Measurements from ENCODE around the gene VAV2. TPM values are rescaled to one million over a fixed set of nuclear protein-coding genes. Genes with fewer than 3 reads are reported as not detected.

The VAV2 gene
- total RNA-seq, 1 donor from 2014 or later, result 12.7 TPM

- Histone ChIP-seq H3K27ac (no peak overlapping the region), H3K36me3 (no peaks in the 10 kb centered on the region), H3K27me3 (no peaks in the 10 kb centered on the region), H3K4me3 (no peak overlapping the region), H3K9me3 (no peaks in the 10 kb centered on the region), H3K4me1 (no peaks in the 10 kb centered on the region)
- intact Hi-C loops (cut with DNase I), result no loop called here
- no peak for DNase-seq (ENCODE audit: low spot score in 2 of 2)
- no peak for TF ChIP-seq CTCF (IDR thresholded peaks at IDR 0.05)
These were observed 176.3 kb downstream of the VAV2 start for GRCh38 chr9:133815781-133816180.

GRCh38 chr9:133814586-133815208 lies 177.4 kb downstream of the VAV2 start:
- DNase-seq (ENCODE audit: low spot score in 2 of 2), result no peak
- Histone ChIP-seq H3K4me1 (no peaks in the 10 kb centered on the region), H3K27ac (no peak overlapping the region), H3K9me3 (no peaks in the 10 kb centered on the region), H3K27me3 (no peaks in the 10 kb centered on the region), H3K4me3 (no peak overlapping the region), H3K36me3 (peaks cover 3 to 6% of the 10 kb centered on the region in 2 donors)
- no peak for TF ChIP-seq CTCF (IDR thresholded peaks at IDR 0.05)
- intact Hi-C loops (cut with DNase I), result no loop called here

- no peak for TF ChIP-seq CTCF (IDR thresholded peaks at IDR 0.05)
- no peak for DNase-seq (ENCODE audit: low spot score in 2 of 2)
- Histone ChIP-seq H3K27me3 (no peaks in the 10 kb centered on the region), H3K4me3 (no peak overlapping the region), H3K27ac (no peak overlapping the region), H3K36me3 (peaks cover 5 to 8% of the 10 kb centered on the region in 2 donors), H3K9me3 (no peaks in the 10 kb centered on the region), H3K4me1 (no peaks in the 10 kb centered on the region)
- intact Hi-C loops (cut with DNase I), result no loop called here
These were observed 178.2 kb downstream of the VAV2 start for GRCh38 chr9:133813749-133814585.

- H3K27me3 ChIP-seq, result no peaks in the 10 kb centered on the region
- TF ChIP-seq CTCF (IDR thresholded peaks at IDR 0.05), result no peak
- H3K9me3 ChIP-seq, result no peaks in the 10 kb centered on the region
These were observed 179.0 kb downstream of the VAV2 start for GRCh38 chr9:133812941-133813748.

DNA sequence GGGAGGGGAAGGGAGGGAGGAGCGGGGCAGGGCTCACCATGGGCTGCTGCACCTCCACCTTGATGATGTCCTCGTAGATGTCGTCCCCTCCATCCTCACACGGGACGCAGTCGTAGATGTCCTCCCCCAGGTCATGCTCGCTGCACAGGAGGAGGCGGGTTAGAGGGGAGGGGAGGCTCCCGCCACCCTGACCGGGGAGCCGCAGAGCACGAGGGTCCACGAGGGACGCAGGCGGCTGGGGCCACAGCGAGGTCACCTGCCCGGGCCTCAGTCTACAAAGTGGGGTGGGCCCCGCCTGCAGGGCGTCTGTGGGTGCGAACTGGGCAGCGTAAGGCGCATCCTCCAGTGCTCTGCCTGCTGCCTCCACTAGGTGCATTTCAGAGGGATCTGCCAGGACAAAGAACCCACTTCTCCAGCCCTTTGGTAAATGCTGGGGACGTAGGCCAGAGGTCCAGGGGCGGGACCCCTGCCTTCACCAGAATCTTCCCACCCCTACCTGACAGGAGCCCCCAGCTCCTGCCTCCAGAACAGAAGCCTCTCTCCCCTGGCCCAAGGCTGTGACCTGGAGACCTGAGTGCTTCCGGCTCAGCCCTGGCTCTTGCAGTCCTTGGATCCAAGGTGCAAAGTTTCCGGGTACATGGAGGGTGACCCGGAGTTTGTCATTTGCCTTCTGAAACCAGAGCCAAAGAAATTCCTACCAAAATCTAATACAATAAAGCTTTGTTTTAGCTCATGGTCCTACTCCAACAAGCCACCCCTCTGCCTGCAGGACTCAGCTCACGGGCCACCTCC lies 179.9 kb downstream of the VAV2 start:
- Histone ChIP-seq H3K27ac (no peak overlapping the region), H3K27me3 (no peaks in the 10 kb centered on the region), H3K4me1 (no peaks in the 10 kb centered on the region), H3K4me3 (no peak overlapping the region), H3K9me3 (no peaks in the 10 kb centered on the region), H3K36me3 (peaks cover 5 to 13% of the 10 kb centered on the region in 2 donors)
- intact Hi-C loops (cut with DNase I), result no loop called here
- DNase-seq (ENCODE audit: low spot score in 2 of 2), result no peak
- TF ChIP-seq CTCF (IDR thresholded peaks at IDR 0.05), result no peak

More at GRCh38 chr9:133812941-133813748, 179.0 kb downstream of the VAV2 start:
- DNase-seq (ENCODE audit: low spot score in 2 of 2), result no peak
- Histone ChIP-seq H3K4me1 (no peaks in the 10 kb centered on the region), H3K36me3 (peaks cover 5 to 8% of the 10 kb centered on the region in 2 donors), H3K4me3 (no peak overlapping the region), H3K27ac (no peak overlapping the region)
- intact Hi-C loops (cut with DNase I), result no loop called here
